WI38 (cell line): Measurements from ENCODE around the gene YOD1.

ENCODE experiments used
- H3K4me3 ChIP-seq: 2 replicates; pipeline ENCODE4 v1.5.1; 2011; ENCODE audit warnings: low read depth, mild to moderate bottlenecking, control low read depth, low read length
- TF ChIP-seq, protein P1 (sequence below): IDR thresholded peaks from 2 replicates; pipeline ENCODE4 v1.5.1; 2012; ENCODE audit warnings: low read depth, mild to moderate bottlenecking, control low read depth, low read length

YOD1 gene

DNA sequence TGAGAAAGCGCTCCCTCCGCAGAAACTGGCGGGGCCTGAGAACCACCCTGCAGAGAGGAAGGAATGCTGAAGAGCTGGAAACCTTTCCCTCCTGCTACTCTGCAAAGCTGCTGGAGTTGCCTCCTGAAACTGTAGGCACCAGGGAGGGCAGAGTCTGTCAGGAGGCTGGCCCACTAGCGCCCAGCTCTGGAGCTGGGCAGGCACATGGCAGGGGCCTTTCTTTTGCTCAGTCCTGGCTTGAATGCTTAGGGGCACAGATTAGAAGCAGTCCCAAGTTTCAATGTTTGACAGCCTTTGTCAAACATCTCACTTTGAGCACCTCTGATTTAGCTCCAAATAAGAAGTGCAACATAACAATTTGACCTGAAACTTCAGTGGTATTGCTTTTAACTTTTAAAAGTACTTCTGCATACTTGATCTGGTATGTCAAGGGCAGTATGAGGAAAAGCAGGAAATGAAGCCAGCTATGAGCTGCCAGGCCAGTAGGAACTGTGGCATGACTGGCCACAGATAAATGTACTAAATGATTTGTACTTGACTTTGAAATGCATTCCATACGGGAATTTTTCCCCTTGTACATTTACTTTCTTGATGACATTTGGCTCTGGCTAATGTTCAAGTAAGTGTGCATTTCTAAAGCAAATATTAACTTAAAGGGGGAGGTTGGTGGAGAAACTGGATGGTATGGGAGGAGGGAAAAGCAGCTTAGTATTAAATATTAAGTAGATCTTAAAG, 25.7 kb downstream of the YOD1 start:
- H3K4me3 ChIP-seq = no peak overlapping the region
- TF ChIP-seq, protein P1, sequence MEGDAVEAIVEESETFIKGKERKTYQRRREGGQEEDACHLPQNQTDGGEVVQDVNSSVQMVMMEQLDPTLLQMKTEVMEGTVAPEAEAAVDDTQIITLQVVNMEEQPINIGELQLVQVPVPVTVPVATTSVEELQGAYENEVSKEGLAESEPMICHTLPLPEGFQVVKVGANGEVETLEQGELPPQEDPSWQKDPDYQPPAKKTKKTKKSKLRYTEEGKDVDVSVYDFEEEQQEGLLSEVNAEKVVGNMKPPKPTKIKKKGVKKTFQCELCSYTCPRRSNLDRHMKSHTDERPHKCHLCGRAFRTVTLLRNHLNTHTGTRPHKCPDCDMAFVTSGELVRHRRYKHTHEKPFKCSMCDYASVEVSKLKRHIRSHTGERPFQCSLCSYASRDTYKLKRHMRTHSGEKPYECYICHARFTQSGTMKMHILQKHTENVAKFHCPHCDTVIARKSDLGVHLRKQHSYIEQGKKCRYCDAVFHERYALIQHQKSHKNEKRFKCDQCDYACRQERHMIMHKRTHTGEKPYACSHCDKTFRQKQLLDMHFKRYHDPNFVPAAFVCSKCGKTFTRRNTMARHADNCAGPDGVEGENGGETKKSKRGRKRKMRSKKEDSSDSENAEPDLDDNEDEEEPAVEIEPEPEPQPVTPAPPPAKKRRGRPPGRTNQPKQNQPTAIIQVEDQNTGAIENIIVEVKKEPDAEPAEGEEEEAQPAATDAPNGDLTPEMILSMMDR = no peak

DNA sequence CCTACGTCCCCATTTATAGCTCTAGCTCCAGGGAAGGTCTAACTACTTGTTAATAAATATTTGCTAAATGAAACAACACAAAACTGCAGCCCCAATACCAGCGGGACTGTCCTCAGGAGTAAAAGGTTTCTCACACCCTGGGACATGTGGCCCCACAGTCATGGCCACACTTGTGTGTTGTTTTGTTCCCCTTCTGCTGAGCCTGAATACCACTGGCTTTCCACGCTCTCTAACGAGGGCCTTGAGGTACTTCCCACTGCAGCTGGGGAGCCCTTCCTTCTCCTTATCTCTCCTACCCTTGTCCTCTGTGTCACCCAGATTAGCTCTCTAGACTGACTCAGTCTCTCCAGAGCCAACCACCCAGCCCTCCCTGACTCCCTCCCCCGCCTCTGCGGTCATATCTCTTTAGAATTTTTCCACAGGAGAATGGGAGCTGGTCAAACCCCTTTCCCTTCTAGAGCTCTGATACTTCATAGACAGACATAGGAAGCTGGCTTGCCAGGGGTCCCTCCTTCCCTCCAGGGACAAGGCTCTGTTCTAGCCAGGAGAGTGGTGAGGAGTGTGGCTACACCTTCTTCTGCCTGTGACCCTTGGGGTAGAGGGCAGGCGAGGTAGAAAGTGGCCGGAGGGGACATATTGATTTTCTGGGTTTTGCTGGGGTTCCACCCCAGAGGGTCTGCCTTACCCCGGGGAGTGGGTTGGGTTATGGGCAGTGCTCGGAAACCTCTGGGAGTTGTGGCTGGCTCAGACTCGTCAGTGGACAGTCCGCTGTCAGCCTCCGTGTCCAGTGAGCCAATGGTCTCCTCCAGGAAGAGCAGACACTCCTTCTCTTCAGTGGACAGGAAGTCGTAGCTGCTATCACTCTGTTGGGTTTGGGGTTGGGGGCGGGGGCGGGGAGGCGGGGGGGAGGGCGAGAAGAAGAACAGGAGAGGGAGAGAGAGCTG, 26.5 kb downstream of the YOD1 start:
- H3K4me3 ChIP-seq = no peak overlapping the region
- TF ChIP-seq, protein P1 = no peak

DNA sequence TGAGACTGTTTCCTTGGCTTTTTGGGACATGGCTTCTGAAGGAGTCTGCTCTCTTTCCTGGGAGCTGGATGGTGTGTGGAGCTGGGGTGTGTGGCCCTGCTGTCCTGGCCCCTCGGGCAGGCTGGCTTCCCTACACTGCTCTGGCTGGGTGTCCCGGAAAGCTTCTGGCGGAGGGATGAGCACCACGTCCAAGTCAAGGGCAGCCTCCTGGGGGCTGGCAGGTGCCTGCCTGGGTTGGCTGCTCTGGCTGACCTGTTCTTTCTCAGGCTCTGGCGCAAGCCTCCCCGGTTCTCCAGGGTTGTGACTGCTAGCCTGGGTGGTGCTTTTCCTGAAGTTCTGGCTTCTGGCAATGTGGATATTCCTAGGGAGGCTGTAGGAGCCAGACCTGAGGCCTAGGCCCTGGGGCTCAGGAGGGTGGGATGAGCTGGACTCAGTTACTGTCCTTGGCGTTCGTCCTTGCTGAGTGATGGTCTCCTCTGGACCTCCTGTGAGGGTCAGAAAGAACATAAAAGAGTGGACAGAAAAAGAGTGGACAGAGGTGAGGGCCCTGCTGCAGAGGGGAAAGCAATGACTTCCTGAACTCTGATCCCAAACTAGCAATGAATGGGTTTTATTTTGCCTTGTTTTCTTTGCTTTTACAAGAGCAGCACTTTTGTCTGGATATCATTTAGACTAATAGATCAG, 27.9 kb downstream of the YOD1 start:
- TF ChIP-seq, protein P1 = no peak
- no peak overlapping the region for H3K4me3 ChIP-seq

DNA sequence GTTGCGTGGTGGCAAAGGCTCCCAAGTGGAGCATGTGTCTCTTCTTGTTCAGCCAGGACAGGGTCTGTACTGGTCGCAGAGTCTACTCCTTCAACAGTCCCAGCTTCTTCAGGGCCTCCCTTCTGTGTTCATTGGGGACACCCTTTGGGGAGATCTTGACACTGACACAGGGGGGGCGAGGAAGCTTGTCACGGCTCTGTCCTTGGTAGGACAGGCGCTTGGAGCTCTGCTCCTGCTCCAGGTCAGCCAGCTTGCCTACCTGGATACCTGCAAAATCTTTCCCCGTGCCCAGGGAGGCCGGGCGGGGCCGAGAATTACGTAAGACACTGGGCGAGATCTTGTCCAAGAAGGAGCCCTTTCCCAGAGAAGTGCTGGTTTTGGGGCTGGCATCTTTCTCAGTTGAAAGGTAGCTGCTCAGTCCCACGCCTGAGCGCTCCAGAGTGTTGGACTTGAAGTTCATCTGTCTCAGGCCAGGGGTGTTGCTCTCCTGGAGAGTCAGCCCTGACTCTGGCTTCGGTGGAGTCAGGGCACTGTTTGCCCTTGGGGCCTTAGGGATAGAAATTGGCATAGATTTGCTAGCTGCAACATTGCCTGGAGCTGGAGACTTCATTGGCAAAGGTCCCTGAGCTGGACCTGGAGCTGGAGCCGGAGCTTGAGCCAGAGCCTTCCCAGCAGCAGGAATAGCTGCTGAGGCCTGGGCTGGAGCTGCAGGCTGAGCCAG, 29.0 kb downstream of the YOD1 start:
- TF ChIP-seq, protein P1 = no peak
- no peak overlapping the region for H3K4me3 ChIP-seq

DNA sequence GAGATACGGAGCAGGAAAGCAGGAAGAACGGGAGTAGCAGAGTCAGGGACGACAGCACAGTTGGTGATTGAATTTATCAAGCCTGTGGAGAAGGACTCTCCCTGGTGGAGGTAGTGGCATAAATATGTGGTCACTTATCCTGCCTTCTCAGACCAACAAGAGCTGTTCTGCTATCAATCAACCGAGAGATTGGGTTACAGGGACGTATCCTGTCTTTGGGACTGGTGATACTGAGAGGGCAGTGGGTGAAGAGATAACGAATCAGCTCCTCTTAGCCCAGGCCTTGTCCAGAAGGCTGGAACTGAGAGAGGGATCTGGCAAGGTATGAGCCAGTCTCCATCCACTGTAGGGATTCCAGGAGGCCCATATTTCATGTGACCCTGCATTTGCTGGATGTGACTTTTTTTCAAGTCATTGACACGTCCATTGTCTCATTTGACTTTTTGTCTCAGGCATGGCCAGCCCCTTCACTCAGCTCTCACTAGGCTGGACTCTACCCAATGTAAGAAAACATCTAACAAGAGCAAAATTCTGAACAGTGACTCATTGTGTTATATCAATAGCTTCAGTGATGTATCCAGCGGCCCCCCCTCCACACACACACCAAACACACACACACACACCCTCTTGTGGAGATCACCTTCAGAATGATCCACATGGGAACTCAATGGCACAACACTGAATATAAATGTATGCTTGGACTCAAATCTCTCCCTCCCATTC, 29.7 kb downstream of the YOD1 start:
- H3K4me3 ChIP-seq = no peak overlapping the region
- TF ChIP-seq, protein P1 = no peak

DNA sequence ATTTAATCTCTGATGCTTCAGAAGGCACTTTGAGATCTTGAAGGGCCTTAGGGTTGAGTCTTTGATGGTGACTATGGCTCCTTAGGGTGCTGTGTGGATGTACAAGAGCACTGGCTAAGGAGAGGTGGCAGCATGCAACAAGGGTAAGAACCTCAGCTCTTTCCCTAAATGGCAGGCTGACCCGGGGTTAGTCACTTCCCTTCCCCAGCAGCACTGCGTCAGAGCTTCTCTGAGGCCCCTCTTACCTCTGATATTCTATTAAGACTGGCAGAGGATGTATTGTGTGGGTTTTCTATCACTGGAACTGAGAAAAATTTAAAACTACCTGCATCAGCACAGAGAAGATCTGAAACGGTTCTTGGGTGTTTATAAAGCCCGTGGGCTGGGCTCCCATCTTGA, 30.3 kb downstream of the YOD1 start:
- no peak overlapping the region for H3K4me3 ChIP-seq
- TF ChIP-seq, protein P1 = no peak
